IMR-90 (cell line): ENCODE data around the gene APMAP. TPM values are rescaled to one million over a fixed set of nuclear protein-coding genes. Genes with fewer than 3 reads are reported as not detected.

Experiments
- ATAC-seq: fragments of 200-7000 bp; cut with Tn5 transposase; 2 replicates; pipeline ENCODE4 v1.9.1; 2020; ENCODE audit warnings: low read depth, mild to moderate bottlenecking, moderate library complexity
- BruUV-seq: library from RNA; stranded (reverse); fragments of 400-500 nt; replicated peaks from 2 replicates; lab custom pipeline; 2021; lab: Mats Ljungman, UMichigan
- CTCF ChIA-PET: fragments of 300-600 bp; formaldehyde crosslinking; extraction: SDS; loops from one replicate; lab custom pipeline; 2021; ENCODE audit warnings: antibody characterized with exemption; lab: Yijun Ruan, JAX
- POLR2A ChIA-PET: fragments of 300-600 bp; sonication (Branson Sonifier 250); formaldehyde crosslinking; loops from one replicate; lab custom pipeline; 2022; ENCODE audit warnings: antibody characterized with exemption; ENCODE audit not compliant: unreplicated experiment; lab: Charles Lee
- DNase-seq: peaks from one replicate; pipeline ENCODE4 v3.0.0; 2013
- H2AFZ ChIP-seq: replicated peaks from 2 replicates; pipeline ENCODE3; 2013; ENCODE audit warnings: low read length, mild to moderate bottlenecking; ENCODE audit not compliant: poor library complexity
- H2AK5ac ChIP-seq: 2 replicates; pipeline ENCODE4 v1.6.1; 2013; ENCODE audit warnings: low read depth, low read length, inconsistent platforms
- H2AK9ac ChIP-seq: replicated peaks from 2 replicates; pipeline ENCODE3; 2013; ENCODE audit warnings: mild to moderate bottlenecking, low read depth, low read length, moderate library complexity; ENCODE audit not compliant: poor library complexity
- H2BK120ac ChIP-seq: 2 replicates; pipeline ENCODE4 v1.6.1; 2013; ENCODE audit warnings: low read depth, low read length, inconsistent platforms
- H2BK15ac ChIP-seq: 3 replicates; pipeline ENCODE4 v1.6.1; 2013; ENCODE audit warnings: low read depth, low read length, inconsistent platforms
- H2BK20ac ChIP-seq: 2 replicates; pipeline ENCODE4 v1.6.1; 2013; ENCODE audit warnings: low read depth, mild to moderate bottlenecking, inconsistent platforms, low read length, moderate library complexity
- H2BK5ac ChIP-seq: 2 replicates; pipeline ENCODE4 v1.6.1; 2013; ENCODE audit warnings: mild to moderate bottlenecking, low read depth, low read length, inconsistent platforms; ENCODE audit not compliant: poor library complexity, severe bottlenecking
- H3K14ac ChIP-seq: replicated peaks from 2 replicates; pipeline ENCODE4 v1.6.1; 2013; ENCODE audit warnings: low read depth, low read length, inconsistent platforms
- H3K18ac ChIP-seq: 2 replicates; pipeline ENCODE4 v1.6.1; 2013; ENCODE audit warnings: low read depth, low read length, control low read depth
- H3K23ac ChIP-seq: 2 replicates; pipeline ENCODE4 v1.6.1; 2013; ENCODE audit warnings: low read depth, low read length, inconsistent platforms
- H3K27ac ChIP-seq: 2 replicates; pipeline ENCODE4 v1.5.1; 2013; ENCODE audit warnings: mild to moderate bottlenecking, control low read depth, low read length; ENCODE audit not compliant: insufficient read depth
- H3K27me3 ChIP-seq: 2 replicates; pipeline ENCODE4 v1.6.1; 2013; ENCODE audit warnings: low read length; ENCODE audit not compliant: control insufficient read depth, insufficient read depth
- H3K36me3 ChIP-seq: 2 replicates; pipeline ENCODE4 v1.6.1; 2013; ENCODE audit warnings: low read length, mixed read lengths; ENCODE audit not compliant: control insufficient read depth, insufficient read depth
- H3K4ac ChIP-seq: 2 replicates; pipeline ENCODE4 v1.6.1; 2013; ENCODE audit warnings: low read depth, low read length, inconsistent platforms
- H3K4me1 ChIP-seq: 2 replicates; pipeline ENCODE4 v1.6.1; 2013; ENCODE audit warnings: low read length, mixed read lengths; ENCODE audit not compliant: control insufficient read depth, insufficient read depth
- H3K4me2 ChIP-seq: 2 replicates; pipeline ENCODE4 v1.6.1; 2013; ENCODE audit warnings: low read depth, mild to moderate bottlenecking, control low read depth, low read length, moderate library complexity
- H3K4me3 ChIP-seq: 2 replicates; pipeline ENCODE4 v1.5.1; 2013; ENCODE audit warnings: low read depth, mild to moderate bottlenecking, control low read depth, low read length, moderate library complexity; ENCODE audit not compliant: insufficient read depth
- H3K56ac ChIP-seq: 2 replicates; pipeline ENCODE4 v1.6.1; 2013; ENCODE audit warnings: low read length, inconsistent platforms; ENCODE audit not compliant: insufficient read depth; ENCODE audit errors: extremely low read depth
- H3K79me1 ChIP-seq, 2 experiments: 2 replicates each; pipeline ENCODE4 v1.6.1; 2013; ENCODE audit warnings: low read length in 2 of 2, inconsistent platforms in 1 of 2, low read depth in 1 of 2
- H3K9ac ChIP-seq: 2 replicates; pipeline ENCODE4 v1.6.1; 2013; ENCODE audit warnings: low read depth, low read length, control low read depth
- H3K9me1 ChIP-seq: 2 replicates; pipeline ENCODE4 v1.6.1; 2013; ENCODE audit warnings: low read length, inconsistent platforms; ENCODE audit not compliant: insufficient read depth
- H3K9me3 ChIP-seq: 2 replicates; pipeline ENCODE4 v1.6.1; 2013; ENCODE audit warnings: low read length; ENCODE audit not compliant: control insufficient read depth, insufficient read depth
- H4K20me1 ChIP-seq: 2 replicates; pipeline ENCODE4 v1.6.1; 2013; ENCODE audit warnings: low read length, inconsistent platforms; ENCODE audit not compliant: insufficient read depth
- H4K5ac ChIP-seq: 2 replicates; pipeline ENCODE4 v1.6.1; 2013; ENCODE audit warnings: mild to moderate bottlenecking, low read depth, low read length, control low read depth
- H4K8ac ChIP-seq, 2 experiments: 2 replicates each; pipeline ENCODE4 v1.6.1; 2013; ENCODE audit warnings: low read depth in 2 of 2, low read length in 2 of 2, control low read depth in 1 of 2, inconsistent platforms in 1 of 2
- H4K91ac ChIP-seq: 2 replicates; pipeline ENCODE4 v1.6.1; 2013; ENCODE audit warnings: low read depth, low read length, inconsistent platforms; ENCODE audit not compliant: insufficient read depth
- CEBPB ChIP-seq: IDR thresholded peaks from 2 replicates; pipeline ENCODE4 v1.6.1; 2012; ENCODE audit warnings: low read depth, low read length, improper control_type of control experiment
- FOS ChIP-seq: fragments of 150-350 bp; IDR thresholded peaks from 2 replicates; pipeline ENCODE4 v1.6.1; 2016; ENCODE audit warnings: low read depth, low read length
- NFE2L2 ChIP-seq: fragments of 150-350 bp; IDR thresholded peaks from 2 replicates; pipeline ENCODE4 v1.6.1; 2016; ENCODE audit warnings: low read depth, mild to moderate bottlenecking, low read length
- RCOR1 ChIP-seq: IDR thresholded peaks from 2 replicates; pipeline ENCODE4 v1.6.1; 2012; ENCODE audit warnings: mild to moderate bottlenecking, low read length, improper control_type of control experiment; ENCODE audit not compliant: insufficient replicate concordance
- RFX5 ChIP-seq: IDR thresholded peaks from 2 replicates; pipeline ENCODE4 v1.8.0; 2012; ENCODE audit warnings: low read depth, mild to moderate bottlenecking, low read length, moderate library complexity
- WGBS, 2 experiments: methylation state at CpG; one replicate each; pipeline versions ENCODE4 v1.1.5 to v1.1.7; 2013; ENCODE audit warnings: missing lambda C conversion rate in 2 of 2; ENCODE audit not compliant: insufficient read length in 1 of 2; ENCODE audit errors: extremely low coverage in 2 of 2; 5-methylcytosine and 5-hydroxymethylcytosine counted together
- dilution Hi-C: fragments of 300-500 bp; cut with HindIII; formaldehyde crosslinking; loops from one replicate; pipeline ENCODE4 v1.14.3; 2018; ENCODE audit warnings: low sequenced_read_pairs; ENCODE audit not compliant: unreplicated experiment
- in situ Hi-C: fragments of 300-500 bp; cut with MboI; formaldehyde crosslinking; loops from 3 replicates; pipeline ENCODE4 v1.14.3; 2019; ENCODE audit warnings: low sequenced_read_pairs, inconsistent platforms, mixed read lengths
- intact Hi-C: fragments of 100-400 bp; cut with micrococcal nuclease; formaldehyde crosslinking; loops from 2 replicates; pipeline ENCODE4 v1.10.0; 2022
- polyA plus RNA-seq, 3 experiments: library from polyadenylated mRNA; depleted of rRNA; stranded (reverse); fragments of >200 nt; gene quantifications; 2 replicates each; pipeline ENCODE4 v1.2.3, GENCODE V29; 2012; ENCODE audit warnings: low replicate concordance in 1 of 3
- total RNA-seq: library from RNA; depleted of rRNA; stranded (reverse); fragments of >200 nt; gene quantifications from 2 replicates; pipeline ENCODE4 v1.2.3, GENCODE V29; 2012

The APMAP gene
- total and polyA plus RNA-seq, 2 of the 4 experiments (the other 2 are of a cell fraction) = 67.2 to 88.8 TPM

DNA sequence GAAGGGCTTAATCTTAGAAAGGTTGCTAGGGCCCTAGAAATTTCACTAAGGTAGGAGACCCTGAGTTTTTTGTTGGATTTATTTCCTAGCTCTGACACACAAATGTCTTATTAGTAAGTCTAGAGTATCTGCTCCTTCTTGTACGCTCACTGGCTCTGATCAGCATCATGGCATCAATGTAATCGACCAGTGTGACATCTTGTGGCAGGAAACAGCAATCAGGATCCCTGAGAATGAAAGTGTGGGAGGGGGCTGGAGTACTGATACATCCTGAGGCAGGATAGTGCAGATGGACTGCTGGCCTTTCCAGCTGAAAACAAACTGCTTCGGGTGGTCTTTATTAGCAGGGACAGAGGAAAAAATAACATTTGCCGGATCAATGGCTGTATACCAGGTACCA lies 53.5 kb downstream of the APMAP start:
- no peak overlapping the region for H3K14ac ChIP-seq
- H2BK20ac ChIP-seq = no peak overlapping the region
- H3K56ac ChIP-seq = no peak overlapping the region
- no peak overlapping the region for H2BK15ac ChIP-seq
- H3K18ac ChIP-seq = no peak overlapping the region
- no peak overlapping the region for H3K9ac ChIP-seq
- TF ChIP-seq RCOR1 (no peak), NFE2L2 (no peak), CEBPB (no peak), FOS (no peak), RFX5 (no peak)
- H4K20me1 ChIP-seq = no peaks in the 10 kb centered on the region
- no peaks in the 10 kb centered on the region for H3K79me1 ChIP-seq
- no peak overlapping the region for H3K23ac ChIP-seq
- no peaks in the 10 kb centered on the region for H3K9me3 ChIP-seq
- dilution Hi-C loops = no loop called here
- H2AFZ ChIP-seq = no peak overlapping the region
- in situ Hi-C loops = no loop called here
- no peak overlapping the region for H2BK120ac ChIP-seq
- intact Hi-C loops = no loop called here
- peaks cover 2% of the 10 kb centered on the region for H3K27me3 ChIP-seq
- no peaks in the 10 kb centered on the region; the same call in 1 of the 2 replicates for H3K9me1 ChIP-seq
- no peak overlapping the region for H3K4me2 ChIP-seq
- no peak overlapping the region for H2AK5ac ChIP-seq
- no peak overlapping the region for H3K4me3 ChIP-seq
- CTCF ChIA-PET = no interaction called here
- H4K91ac ChIP-seq = no peak overlapping the region
- no CpG with 5 or more reads among the region's 4 CpGs for WGBS, 2 experiments
- no peak overlapping the region for H3K4ac ChIP-seq
- no peak overlapping the region for H2AK9ac ChIP-seq
- POLR2A ChIA-PET = no interaction called here
- H3K4me1 ChIP-seq = no peaks in the 10 kb centered on the region
- ATAC-seq (no peak), DNase-seq (no peak)
- H2BK5ac ChIP-seq = no peak overlapping the region
- H4K5ac ChIP-seq = no peak overlapping the region
- no peak overlapping the region for H3K27ac ChIP-seq
- BruUV-seq = no TSS peak
- no peak overlapping the region for H4K8ac ChIP-seq
- no peaks in the 10 kb centered on the region for H3K36me3 ChIP-seq
